ENCODE results near the gene LCP2. TPM values are rescaled to one million over a fixed set of nuclear protein-coding genes. Genes with fewer than 3 reads are reported as not detected.

LCP2 gene
- total RNA-seq (13.6 and 13.9 TPM in 2 replicates), polyA plus RNA-seq (11.7 TPM in 2 replicates), polyA minus RNA-seq (13.4 and 19.7 TPM in 2 replicates)
- 13.8 TPM for total RNA-seq (2013)

GRCh38 chr5:170297589-170298462, at the start of gene LCP2:
TSS of gene LCP2 (minus strand) at chr5:170297777. CDS start at chr5:170297611, 166 bp downstream.
- peak within 1 kb of the TSS; percentile 52 to 95 (median 65) for H3K4me3 ChIP-seq (ENCODE audit: control extremely low read depth in 1 of 5, extremely low read depth in 1 of 5, insufficient read depth in 1 of 5, low read depth in 2 of 5, low read length in 4 of 5)
- H3K36me3 ChIP-seq (replicated peaks in 1 of 2; ENCODE audit: control extremely low read depth in 1 of 2, control insufficient read depth in 1 of 2, extremely low read depth in 1 of 2, insufficient read depth in 2 of 2, low read length in 1 of 2): no peaks in the 10 kb centered on the region
- Mint-ChIP-seq H3K9me3 (ENCODE audit: insufficient read depth) (no peaks in the 10 kb centered on the region), H3K4me3 (peak within 1 kb of the TSS; percentile 85), H3K4me1 (peaks cover 70% of the 10 kb centered on the region), H3K27me3 (peaks cover 17% of the 10 kb centered on the region), H3K27ac (peak within 1 kb of the TSS; percentile 83)
- peaks cover 20% of the 10 kb centered on the region for H3K79me2 ChIP-seq (ENCODE audit: control insufficient read depth, insufficient read depth, low read length)
- peak within 1 kb of the TSS; percentile 84 for H3K4me2 ChIP-seq (replicated peaks; ENCODE audit: low read depth, low read length, poor library complexity, severe bottlenecking)
- peaks cover 0 to 40% (median 15%) of the 10 kb centered on the region in 4 experiments for H3K27me3 ChIP-seq (replicated peaks in 1 of 4; ENCODE audit: control extremely low read depth in 1 of 4, control insufficient read depth in 3 of 4, insufficient read depth in 4 of 4, low read length in 3 of 4)
- no peak for TF ChIP-seq CTCF (IDR thresholded peaks at IDR 0.05)
- no peak for TF ChIP-seq EZH2 (IDR thresholded peaks at IDR 0.05; ENCODE audit: borderline replicate concordance, insufficient read depth, low read depth, low read length, poor library complexity, severe bottlenecking)
- H3K9me3 ChIP-seq (ENCODE audit: control extremely low read depth in 1 of 3, control insufficient read depth in 2 of 3, insufficient read depth in 1 of 3, low read length in 2 of 3): no peaks in the 10 kb centered on the region
- H4K20me1 ChIP-seq (ENCODE audit: control insufficient read depth, insufficient read depth, low read length, poor library complexity, severe bottlenecking): no peaks in the 10 kb centered on the region
- H3K4me1 ChIP-seq (ENCODE audit: control insufficient read depth in 2 of 2, insufficient read depth in 2 of 2, low read length in 2 of 2): peaks cover 64 to 70% of the 10 kb centered on the region in 2 donors
- under 1% methylated on average over 9 of the region's 10 CpGs for WGBS (ENCODE audit: insufficient coverage)
- ATAC-seq (ENCODE audit: low read depth) (no peak), DNase-seq (peak; percentile 54)
- POLR2A ChIA-PET: interaction anchor here (1.1 to 1.7 kb wide), 2 partner anchors 19 to 33 kb away, joined by 5 read pairs; no protein-coding TSS in a partner anchor
- H3K27ac ChIP-seq (ENCODE audit: low read length in 2 of 2): peak within 1 kb of the TSS; percentile 43 to 59
- H2AFZ ChIP-seq (ENCODE audit: insufficient read depth, low read depth, low read length, poor library complexity, severe bottlenecking): peak within 1 kb of the TSS; percentile 69
- peak within 1 kb of the TSS; percentile 72 for H3K9ac ChIP-seq (ENCODE audit: low read length)
- CTCF ChIA-PET: interaction anchor here (0.9 to 8.9 kb wide), 8 partner anchors 11 to 42 kb away, joined by 3 to 99 read pairs (median 7); no protein-coding TSS in a partner anchor
- intact Hi-C loops (cut with micrococcal nuclease): no loop called here

Measured in B cell (primary cell).